GM10266 (cell line): ENCODE data around the gene ZNF189.

Source experiments
- DNase-seq: peaks from one replicate; pipeline ENCODE4 v3.0.0; 2012; ENCODE audit errors: extremely low spot score
- CTCF ChIP-seq: IDR thresholded peaks from 2 replicates; pipeline ENCODE4 v1.5.1; 2012; ENCODE audit warnings: mild to moderate bottlenecking, low read depth; ENCODE audit not compliant: control insufficient read depth, insufficient read depth; ENCODE audit errors: missing control alignments

The ZNF189 gene

DNA sequence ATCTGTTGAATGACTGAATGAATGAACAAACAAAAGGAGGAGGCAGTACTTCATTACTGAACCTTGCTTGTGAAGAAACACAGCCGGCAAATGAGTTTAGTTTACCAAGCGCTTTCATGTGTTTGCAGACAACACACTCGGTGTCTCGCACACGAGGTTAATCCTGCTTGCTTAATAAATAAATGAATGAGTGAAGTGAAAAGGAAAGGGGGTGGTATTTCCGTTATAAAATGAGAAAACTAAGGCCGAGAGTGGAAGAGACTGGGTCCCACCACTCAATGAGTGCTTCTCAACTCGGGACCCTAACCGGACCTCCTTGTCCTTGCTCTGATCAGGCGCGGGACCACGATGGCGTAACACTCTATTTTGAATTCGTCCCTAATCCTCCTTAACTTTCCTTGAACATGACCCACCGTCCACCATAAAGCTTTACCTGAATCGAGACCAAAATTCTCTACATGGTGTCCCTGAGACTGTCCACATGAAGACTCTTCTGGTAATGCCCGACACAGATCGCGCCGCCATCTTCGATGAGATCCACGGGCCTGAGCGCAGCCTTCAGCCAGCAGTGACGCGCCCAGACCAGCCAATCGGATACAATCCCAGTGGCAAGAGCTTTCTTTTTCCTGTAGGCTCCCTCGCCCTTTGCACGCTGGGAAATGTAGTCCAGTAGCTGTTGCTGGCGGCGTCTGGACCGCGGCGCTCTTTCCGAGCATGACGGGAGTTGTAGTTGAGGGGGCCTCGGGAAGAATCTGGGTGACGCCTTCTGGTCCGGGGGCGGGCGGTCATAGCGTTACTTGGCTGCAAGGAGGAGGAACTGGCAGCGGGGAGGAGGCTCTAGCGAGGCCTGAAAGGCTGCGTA is at the start of gene ZNF189, which contains the start of gene MRPL50:
TSS of gene ZNF189 (plus strand) at position 784 of the 862 bp plus-strand sequence. CDS start 306 bp downstream, outside the sequence.
TSS of gene MRPL50 (minus strand) at position 551 of the 862 bp plus-strand sequence. CDS start at position 525, 26 bp downstream.
- peak; percentile 87 for DNase-seq
- TF ChIP-seq CTCF: no peak

DNA sequence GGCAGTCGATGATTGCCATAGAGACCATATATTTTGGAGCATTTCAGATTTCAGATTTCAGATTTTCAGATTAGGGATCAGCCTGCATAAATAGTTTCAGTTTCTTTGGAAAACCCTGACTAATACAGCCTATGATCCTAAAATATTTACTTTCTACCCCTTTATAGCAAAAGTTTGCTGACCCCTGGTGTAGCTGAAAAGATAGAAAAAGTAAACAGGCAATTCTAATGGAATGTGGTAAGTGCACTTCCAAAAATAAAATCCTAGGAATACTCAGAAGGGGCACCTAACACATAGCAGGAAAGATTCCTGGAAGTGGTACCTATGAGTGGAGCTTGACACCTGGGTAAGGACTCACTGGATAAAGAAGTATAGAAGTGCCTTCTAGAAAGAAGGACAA is 48.4 kb upstream of the ZNF189 start:
- DNase-seq: no peak
- TF ChIP-seq CTCF: no peak

DNA sequence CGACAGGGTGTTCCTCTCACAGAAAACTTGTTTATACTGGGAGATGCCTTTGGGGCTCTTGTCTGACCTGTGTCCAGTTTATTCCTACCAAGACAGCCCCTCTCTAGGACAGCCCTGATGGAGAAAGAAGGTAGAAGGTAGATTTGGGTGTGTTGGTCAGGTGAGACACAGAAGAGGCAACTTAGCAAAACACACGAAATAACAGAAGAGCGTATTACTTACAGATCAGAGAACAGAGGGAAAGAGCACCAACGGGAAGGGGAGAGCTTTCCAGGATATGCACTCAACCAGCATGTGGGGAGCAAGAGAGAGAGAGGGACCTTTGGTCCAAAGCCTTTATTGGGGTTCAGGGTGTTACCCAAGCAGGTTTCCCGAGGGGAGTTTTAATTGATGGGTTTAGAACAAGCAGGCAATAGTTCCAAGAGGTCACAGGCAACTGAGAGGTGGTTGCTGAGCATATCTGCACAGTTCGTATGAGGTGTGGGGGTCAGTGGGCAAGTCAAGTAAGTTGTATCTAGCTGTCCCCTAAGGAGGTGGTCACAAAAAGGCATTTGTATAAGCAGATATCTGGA is 45.7 kb upstream of the ZNF189 start:
- TF ChIP-seq CTCF: no peak
- no peak for DNase-seq

DNA sequence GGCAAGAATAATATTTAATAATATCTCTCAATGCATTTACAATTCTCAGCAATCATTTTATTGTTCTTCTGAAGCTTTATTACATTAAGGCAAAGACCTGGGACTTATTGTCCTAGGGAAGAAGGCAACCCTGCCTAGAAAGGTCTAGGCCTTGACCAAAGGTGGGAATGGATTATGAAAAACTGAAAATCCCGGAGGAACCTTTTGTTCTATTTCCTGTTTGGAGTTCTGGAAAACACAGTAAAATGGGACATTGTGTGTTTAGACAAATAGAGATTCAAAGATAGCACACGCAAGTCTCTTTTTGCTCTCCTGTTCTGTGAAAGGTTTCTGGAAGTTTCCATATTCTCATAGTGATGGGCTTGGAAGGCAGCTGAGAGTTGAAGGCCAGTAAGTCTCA is 45.0 kb upstream of the ZNF189 start:
- no peak for DNase-seq
- TF ChIP-seq CTCF: no peak

DNA sequence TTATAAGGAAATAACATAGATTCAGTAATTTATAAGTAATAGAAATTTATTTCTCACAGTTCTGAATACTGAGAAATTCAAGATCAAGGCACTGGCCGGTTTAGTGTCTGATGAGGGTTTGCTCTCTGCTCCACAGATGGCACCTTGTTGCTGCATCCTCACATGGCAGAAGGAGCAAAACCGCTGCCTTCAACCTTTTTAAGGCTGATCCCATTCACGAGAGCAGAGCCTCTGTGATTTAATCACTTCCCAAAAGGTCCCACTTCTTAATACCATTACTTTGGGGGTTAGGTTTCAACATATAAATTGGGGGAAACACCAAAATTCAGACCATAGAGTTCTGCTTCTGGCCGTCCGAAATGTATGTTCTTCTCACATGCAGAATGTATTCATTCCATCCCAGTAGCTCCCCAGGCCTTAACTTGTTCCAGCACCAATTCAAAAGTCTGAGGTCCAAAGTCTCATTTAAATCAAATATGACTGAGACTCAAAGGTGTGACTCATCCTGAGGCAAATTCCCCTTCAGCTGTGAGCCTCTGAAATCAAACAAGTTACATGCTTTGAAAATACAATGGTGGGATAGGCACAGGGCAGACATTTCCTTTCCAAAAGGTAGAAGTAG is 44.4 kb upstream of the ZNF189 start:
- no peak for TF ChIP-seq CTCF
- DNase-seq: no peak

- no peak for DNase-seq
- TF ChIP-seq CTCF: no peak
Measured at GRCh38 chr9:101354765-101355708, 43.6 kb upstream of the ZNF189 start.
